GM10266 (cell line): ENCODE data around the gene DDX23.

Experiments
- DNase-seq: peaks from one replicate; pipeline ENCODE4 v3.0.0; 2012; ENCODE audit errors: extremely low spot score
- CTCF ChIP-seq: IDR thresholded peaks from 2 replicates; pipeline ENCODE4 v1.5.1; 2012; ENCODE audit warnings: mild to moderate bottlenecking, low read depth; ENCODE audit not compliant: control insufficient read depth, insufficient read depth; ENCODE audit errors: missing control alignments

The DDX23 gene

GRCh38 chr12:48851883-48852733, at the start of gene DDX23:
TSS of gene DDX23 (minus strand) at chr12:48852163. CDS start at chr12:48845782, 6,381 bp downstream.
- peak; percentile 94 for DNase-seq
- no peak for TF ChIP-seq CTCF

GRCh38 chr12:48901278-48901677, 49.3 kb upstream of the DDX23 start:
- peak; percentile 57 for DNase-seq
- no peak for TF ChIP-seq CTCF

- no peak for DNase-seq
- no peak for TF ChIP-seq CTCF
Observed at GRCh38 chr12:48899651-48900050, 47.7 kb upstream of the DDX23 start.

- DNase-seq = no peak
- TF ChIP-seq CTCF = no peak
Observed at GRCh38 chr12:48894271-48894670, 42.3 kb upstream of the DDX23 start.

- TF ChIP-seq CTCF = peak; percentile 91
- DNase-seq = peak; percentile 67
Observed at GRCh38 chr12:48890657-48891418, 38.9 kb upstream of the DDX23 start.

GRCh38 chr12:48889679-48890078, 37.7 kb upstream of the DDX23 start:
- no peak for DNase-seq
- no peak for TF ChIP-seq CTCF
